Activated CD4-positive, alpha-beta T cell treated with anti-CD3 and anti-CD28 coated beads for 4 hours (primary cell): ENCODE data around the gene RFLNA.
A peak's percentile ranks its signal among the peaks of the same experiment; 100 is the strongest.

ENCODE experiments used
- DNase-seq, 2 donors: peaks; one replicate each; pipeline ENCODE4 v3.0.0-alpha.2; 2020

Gene RFLNA

DNA sequence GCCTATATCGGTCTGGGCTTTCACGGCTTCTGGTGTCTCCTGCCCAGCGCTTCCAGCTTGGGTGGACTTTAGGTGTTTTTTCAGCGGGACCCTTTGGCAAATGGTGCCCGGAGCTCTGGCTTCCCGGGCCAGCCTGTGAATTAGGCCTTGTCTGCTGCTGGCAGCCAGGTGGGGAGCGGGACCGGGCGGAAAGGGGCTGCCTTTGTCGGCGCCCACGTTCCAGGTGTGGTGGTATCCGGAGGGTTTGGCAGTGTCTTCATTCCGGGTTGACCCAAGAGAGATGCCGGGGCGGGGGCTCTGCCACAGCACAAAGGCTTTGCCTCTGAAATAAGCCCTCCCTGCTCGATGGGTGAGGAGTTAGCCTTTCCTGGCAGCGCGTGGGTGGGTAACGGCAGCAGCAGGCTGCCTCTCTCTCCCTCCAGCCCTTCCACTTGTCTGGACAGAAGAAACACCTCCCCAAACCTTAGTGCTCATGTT is 9.5 kb downstream of the RFLNA start:
- DNase-seq, result no peak

DNA sequence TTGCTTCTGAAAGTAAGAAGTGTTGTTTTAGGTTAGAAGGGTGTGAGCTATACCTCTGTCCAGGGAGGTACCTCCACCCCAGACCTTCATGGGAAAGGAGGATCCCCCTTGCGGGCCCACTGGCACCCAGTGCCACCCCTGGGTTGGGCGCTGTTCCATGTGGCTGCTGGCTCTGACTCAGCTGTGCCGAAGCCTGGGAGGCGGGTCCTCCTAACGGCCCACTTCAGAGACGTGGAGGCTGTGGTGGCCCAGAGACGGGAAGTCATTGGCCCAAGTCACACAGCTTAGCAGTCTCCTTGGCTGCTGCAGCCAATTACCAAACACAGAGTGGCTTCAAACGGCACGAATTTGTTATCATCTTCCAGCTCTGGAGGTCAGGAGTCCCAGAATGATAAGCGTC is 10.2 kb downstream of the RFLNA start:
- no peak for DNase-seq

DNA sequence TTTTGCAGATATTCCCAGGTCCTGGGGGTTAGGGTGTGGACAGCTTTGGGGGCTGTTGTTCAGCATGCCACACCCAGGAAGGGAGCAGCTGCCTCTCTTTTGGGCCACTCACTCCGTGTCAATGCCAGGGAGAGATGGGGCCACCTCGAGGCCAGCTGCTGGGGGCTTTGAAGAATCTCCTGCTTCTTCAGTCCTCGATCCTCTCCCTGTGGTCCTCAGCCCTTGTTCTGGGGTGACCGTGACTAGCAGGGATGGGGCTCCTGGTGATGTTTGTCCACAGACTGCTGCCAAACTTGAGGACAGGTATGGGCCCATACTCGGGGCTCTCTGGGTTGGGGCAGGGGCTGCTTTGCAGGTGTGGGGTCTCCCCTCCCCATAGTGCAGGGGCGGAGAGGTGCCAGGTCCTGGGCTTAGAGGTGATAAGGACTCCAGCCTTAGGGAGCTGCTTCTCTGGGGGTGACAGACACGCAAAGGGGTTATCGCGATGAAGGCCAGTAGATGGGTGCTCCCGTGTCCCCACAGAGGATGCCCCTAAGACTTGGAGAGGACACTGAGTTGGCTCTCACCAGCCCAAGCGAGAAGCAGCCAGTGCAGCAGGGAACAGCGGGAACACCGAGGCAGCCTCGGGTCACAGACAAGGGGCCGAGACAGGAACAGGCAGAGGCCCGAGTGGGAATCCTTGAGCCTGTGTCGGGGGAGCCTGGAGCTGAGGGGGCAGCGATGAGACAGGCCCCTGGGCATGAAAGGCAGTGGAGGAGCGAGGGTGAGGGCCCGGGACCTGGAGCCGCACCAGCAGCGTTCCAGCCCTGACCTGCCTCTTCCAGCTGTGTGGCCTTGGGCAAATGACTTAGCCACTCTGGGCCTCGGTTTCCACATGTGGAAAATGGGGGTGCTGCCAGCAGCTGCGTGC is 11.1 kb downstream of the RFLNA start:
- DNase-seq, result no peak

DNA sequence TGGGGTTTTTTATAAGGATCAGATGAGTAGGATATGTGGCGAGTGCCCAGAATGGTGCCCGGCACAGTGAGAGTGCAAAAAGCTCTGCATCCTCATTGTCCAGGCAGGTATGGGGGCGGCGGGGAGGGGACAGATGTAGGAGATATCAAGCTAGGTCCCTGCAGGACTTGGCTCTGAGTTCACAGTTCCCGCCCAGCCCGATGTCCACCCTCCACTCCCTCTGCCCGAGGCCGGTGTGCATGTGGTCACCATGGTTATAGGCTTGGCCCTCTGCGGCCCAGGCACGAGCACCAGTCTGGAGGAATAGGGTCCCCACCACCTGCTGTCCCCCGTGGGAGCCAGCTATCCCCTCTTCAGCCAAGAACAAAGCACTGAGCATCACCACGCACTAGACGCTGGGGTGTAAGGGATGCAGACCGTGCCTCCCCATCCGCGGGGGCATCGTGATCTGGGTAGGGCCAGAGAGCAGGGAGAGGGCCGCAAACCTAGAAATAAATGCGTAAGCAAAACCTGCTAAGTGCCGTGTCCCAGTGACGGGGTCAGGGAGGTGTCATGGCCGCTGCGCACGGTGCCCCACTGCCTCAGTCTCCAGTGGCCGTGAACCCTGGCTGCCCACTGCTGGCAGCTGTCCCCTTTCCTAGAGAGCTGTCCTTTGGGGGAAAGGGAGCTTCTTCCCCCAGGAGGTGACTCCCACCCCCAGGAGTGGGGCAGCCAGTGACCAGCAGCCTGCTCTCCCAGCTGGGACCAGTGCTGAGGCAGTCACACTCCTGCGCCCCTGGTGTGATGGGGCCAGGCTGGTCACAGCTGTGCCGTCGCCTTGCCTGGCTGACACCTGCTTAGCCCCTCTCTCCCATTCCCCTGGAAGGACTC is 12.0 kb downstream of the RFLNA start:
- no peak for DNase-seq

DNA sequence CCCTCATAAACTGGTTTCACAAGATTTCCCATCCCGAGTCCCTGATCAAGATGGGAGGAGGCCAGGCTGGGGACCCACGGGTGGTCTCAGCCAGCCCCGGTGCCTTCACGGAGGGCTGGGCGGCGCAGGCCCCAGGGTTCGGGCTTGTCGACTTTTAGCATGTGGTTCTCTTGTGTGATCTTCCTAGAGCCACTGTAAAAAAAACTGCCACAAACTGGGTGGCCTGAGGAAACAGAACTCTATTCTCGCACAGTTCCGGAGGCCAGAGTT is 12.6 kb downstream of the RFLNA start:
- no peak for DNase-seq

DNA sequence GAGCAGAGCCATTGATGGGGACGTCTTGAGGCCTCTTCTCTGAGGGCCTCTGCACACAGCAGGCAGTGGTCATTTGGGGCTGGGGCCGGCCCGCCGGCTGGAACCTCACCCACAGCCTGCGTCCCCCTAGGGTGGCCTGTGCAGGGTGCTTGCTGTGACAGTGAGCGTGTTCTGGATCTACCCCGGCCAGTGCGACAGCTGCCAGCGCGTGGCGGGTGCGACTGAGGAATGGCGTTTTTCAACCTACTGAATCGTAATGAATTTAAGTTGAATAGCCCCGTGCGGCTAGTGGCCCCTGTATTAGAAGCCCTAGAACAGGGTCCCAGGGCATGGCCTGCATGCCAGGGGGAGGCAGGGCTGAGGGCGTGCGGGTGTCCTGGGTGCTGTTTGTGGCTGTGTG is 13.8 kb downstream of the RFLNA start:
- DNase-seq, result no peak

DNA sequence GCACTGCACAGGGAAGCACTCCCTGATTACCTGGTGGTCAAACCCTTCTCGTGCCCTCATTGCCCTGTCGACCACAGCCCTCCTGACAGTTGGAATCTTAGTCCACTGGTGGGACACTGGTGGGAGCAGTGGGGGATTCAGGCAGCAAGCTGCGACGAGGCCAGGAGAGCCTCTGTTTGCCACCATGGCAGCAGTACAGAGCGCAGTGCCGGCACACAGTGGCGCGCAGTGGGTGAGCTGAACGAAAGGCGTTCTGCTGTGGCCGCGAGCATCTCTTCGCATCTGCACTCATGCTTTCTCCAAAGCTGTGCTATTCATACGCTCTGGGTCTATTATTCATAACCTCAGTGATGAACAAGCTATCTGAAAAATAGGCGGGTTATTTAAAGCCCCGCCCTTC is 14.3 kb downstream of the RFLNA start:
- no peak for DNase-seq

DNA sequence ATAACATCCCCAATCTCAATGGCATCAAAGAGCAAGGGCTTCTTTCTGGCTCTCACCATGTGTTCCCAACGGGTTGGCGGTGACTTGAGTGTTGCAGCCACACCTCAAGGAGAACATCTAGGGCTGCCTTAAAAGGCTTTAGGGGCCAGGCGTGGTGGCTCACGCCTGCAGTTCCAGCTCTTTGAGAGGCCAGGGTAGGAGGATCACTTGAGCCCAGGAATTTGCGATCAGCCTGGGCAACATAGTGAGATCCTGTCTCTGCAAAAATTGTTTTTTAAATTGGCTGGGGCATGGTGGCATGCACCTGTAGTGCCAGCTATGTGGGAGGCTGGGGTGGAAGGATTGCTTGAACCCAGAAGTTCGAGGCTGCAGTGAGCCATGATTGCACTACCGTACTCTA is 14.9 kb downstream of the RFLNA start:
- no peak for DNase-seq

DNA sequence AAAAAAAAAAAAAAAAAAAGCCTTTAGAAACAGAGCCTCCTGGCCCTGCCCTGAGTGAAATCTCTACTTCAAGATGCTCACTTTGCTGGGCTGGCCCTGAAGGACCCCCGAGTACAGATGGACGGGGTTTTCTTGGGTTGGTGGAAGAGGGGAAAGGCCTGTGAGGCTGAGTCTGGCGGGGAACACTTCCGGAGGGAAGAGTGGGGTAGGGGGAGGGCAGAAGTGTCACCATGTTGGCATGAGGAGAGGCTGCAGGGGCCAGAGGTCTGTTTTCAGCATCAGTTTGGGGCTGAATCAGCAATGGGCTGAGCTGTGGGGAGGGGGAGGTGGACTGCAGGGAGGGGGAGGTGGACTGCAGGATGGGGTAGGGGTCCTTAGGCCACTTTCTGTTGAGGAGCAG is 15.3 kb downstream of the RFLNA start:
- DNase-seq, result no peak

DNA sequence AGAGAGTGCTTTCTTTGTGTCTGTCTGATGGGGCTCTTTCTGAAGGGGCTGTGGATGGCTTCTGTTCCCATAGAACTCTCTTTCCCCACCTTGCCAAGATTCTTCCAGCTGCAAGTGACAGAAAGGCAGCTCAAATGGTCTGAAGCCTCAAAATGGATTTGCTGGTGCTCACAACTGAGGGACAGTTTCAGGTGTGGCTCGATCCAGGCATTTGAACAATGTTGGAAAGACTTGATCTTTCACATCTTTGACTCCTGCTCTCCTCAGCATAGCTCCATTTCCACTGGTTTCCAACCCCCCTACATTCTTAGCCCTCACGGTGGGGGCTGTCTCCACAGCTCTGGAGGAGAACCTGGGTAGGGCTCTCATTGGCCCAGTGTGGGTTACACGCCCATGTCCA is 15.9 kb downstream of the RFLNA start:
- no peak for DNase-seq

DNA sequence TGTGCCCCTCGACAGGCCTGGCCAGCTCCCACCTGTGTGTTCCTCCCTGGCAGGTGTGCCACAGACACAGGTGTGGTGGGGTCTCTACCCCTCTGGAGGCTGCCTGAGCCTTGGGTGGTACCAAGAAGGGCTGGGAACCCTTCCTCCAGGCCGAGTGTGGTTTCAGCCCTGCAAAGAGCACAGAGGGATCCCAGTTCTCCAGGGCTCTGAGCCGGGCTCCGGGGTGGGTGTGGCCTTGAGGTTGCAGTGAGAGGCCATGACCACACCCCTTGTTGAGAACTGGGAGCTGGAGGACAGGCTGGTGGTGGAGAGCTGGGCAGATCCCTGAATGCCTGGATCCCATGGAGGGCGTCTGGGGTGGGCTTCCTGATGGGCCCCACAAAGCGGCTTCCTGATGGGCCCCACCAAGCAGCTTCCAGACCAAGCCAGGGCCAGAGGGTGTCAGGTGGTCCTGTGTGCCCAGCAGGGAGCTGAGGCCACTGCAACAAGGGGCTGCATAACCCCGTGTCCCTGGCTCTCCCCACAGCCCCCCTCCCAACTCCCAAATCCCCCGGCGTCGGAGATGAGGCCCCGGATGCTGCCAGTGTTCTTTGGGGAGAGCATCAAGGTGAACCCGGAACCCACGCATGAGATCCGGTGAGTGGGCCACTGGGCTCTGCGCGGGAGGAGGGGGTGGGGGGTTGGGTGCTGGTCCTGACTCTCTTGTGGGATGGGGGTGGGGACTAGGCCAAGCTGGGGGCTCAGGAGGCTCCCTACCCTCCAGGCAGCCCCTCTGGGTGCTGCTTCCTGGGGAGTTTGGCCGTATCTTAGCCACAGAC is 16.6 kb downstream of the RFLNA start:
- DNase-seq, result no peak

DNA sequence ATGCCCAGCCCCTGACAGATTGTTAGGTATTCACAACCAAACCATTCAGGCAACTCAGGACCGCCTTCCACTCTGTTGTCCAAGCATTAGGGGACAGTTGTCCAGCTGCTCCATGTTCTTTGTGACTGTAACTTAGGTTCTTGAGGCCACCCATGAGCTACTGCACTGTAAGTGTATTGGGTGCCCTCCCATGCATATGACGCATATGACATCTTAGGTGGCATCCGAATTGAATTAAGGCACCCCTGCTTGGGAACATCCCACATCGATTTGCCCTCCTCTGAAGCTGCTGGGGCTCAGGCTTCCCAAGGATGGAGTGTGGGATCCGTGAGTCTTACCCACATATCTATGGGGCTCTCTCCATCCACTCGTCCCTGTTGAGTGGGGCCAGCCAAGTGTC is 17.7 kb downstream of the RFLNA start:
- no peak for DNase-seq

DNA sequence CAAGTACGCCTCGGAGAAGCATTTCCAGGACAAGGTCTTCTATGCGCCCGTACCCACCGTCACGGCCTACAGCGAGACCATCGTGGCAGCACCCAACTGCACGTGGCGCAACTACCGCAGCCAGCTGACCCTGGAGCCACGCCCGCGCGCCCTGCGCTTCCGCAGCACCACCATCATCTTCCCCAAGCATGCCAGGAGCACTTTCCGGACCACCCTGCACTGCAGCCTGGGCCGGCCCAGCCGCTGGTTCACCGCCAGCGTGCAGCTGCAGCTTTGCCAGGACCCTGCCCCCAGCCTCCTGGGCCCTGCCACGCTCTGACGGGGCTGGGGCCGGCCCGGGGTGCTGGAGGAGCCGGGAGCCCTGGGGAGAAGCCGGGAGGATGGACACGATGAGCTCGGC is 19.3 kb downstream of the RFLNA start:
- DNase-seq, result no peak

DNA sequence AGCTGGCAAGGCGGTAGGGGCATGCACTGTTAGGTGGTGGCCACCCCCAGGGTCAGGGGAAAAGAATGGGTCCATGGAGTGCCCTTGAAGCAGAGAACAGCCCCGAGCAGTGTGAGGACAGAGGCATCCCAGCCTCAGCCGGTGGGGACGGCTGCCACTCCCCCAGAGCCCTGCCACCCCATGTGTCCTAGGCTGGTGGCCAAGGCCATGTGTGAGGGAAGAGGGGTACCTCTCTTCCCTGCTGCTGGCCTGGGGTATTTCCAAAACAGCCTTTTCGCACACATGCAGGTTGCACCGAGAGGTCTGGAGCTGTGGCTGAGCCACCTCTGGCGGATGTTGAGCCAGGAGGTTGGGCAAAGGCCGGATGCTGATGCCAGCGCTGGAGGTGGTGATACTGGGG is 19.9 kb downstream of the RFLNA start:
- no peak for DNase-seq

DNA sequence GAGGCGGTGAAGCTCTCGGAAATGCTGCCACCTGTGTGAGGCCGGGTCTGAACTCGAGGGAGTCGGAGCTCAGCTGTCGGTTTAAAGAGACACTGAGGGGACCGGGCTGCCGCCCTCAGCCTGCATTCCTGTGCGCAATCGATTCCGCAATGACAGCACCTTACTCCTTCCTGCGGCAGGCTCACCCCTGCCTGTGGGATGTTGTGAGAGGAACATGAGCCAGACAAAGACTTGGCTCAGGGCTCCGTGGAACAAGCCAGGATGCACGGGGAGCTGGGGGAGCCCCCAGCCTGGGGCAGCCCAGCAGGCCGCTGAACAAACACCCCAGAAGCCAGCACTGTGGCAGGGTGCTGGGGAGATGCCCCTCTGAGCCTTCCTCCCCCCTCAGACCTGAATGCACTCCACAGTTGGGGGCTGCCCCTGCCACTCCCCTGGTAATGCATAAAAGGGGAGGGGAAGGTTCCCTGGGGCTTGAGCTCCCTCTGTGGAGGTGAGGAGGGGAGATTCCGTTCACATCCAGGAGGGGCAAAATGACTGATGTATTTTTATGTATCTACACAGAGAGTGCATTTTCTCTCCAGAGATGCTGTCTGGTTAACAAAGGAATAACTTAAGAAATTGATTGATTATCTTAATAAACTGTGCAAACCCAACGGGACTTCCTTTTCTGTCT is 20.6 kb downstream of the RFLNA start:
- DNase-seq, result no peak

DNA sequence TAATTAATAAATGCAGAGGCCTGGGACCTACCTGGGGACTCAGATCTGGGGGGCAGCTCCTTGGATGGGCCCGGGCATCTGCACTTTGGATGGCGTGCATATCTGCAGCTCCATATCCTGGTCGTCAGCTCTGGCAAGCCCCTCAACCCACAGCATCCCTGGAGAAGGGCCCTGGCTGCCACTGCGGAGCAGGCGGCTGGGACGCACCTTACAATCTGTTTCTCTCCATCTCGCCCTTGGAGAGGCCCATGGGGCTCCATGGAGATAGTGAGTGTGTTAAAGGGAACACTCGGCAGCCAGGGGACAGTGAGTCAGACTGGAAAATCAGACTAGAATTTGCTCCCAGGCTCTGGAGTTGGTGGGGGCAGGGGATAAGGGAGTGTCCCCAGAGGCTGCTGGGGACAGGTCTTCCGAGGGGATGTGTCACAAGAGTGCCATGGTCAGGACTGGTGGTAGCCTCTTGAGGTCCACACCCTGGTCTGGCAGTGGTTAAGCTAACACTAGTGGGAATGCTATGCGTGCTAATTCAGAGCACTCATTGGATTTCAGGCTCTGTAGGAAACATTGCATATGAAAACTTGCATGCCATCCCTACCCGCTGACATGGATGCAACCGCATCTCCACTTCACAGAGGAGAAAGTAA is 21.5 kb downstream of the RFLNA start:
- no peak for DNase-seq

DNA sequence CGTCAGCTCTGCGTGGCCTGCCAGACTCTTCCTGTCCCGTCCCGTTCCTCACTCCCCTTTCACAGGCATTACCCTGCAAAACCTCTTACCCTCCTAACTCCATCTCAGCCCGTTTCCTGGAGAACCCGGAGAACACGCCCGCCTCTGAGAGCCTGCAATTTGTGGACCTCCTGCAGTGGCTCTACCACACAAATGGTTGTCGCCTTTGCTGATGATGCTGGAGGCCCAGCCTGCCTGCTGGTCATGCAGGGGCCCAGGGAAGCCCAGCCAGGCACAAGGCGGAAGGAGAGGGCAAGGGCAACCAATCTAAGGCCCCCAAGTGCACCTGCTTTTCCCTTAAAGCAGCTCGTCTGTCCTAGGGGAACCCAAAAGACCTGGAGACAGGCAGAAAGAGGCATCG is 22.5 kb downstream of the RFLNA start:
- DNase-seq, result no peak

DNA sequence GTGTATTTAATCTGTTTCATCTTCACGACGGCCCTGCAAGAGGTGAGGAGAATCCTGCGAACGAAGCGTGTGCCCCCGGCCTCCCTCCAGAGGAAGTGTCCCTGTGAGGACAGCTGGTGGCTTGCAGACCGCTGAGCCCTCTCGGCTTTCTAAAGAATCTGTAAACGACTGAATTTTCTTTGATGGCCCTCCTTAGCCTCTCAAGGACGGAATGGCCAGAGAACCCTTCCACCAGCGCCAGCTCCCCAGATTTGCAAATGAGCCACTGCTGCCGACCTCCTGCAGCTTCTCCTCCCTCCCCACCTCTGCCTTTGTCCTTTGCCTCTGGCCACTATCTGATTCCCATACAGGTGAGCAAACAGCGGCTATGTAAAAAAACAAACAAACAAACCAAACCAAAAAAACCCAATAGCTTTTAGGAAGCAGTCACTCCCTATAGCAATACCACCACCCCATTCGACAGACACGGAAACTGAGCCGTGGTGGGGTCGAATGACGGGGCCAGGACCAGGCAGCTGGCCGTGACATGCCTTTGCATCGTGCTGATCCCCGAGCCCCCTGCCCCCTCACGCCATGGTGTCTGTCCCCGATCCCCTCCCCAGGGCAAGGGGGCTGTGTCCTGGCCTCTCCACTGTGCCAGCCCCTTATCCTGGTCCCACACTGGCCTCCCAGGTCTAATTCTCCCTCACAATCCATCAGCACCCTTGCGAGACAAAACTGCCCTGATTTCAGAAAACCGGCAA is 23.6 kb downstream of the RFLNA start:
- no peak for DNase-seq

DNA sequence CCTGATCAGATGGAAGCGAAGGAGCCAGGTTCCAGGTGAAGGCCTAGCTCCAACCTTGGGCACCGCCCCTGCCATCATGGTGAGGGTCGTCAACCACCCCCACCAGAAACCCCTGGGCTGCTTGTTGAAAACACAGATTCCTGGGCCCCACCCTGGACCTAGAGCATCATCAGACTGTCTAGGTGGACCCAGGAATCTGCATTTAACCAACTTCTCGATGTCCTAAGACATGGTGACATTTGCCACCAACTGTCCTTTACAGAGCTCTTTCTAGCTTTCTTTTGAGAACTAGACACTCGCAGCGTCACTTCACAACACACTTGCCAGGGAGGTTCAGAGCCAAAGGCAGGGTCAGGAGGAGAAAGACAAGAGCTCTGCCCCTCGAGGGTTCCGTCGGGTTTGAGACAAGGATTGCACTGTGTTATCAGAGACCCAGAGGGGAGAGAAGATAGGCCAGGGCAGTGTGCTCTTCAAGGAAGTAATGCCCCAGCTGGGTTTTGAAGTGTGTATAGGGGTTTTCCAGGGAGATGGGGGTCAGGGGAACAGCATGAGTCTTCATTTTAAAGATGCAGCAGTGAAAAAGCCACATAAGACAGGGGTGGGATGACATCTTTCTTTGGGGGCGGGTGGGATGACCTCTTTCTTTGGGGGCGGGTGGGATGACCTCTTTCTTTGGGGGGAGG is 24.6 kb downstream of the RFLNA start:
- no peak for DNase-seq

DNA sequence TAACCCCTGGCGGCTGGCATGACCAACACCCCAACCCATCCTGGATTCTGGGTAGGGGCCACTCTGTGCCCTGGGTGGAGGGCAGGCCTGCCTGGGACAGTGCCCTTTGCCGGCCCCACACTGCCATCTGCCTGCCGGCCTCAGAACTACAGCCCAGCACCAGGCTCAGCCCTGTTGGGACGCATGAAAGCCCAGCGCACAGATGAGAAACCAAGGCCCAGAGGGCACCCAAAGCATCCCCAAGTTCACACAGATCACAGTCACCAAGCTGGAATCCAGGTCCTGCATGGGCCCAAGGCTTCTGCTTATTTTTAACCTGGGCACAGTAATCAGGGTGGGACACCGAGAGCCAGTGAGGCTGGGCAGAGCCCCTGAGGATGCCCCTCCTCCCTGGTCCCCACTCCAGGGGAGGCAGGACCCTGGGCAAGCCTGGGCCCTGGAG is 26.2 kb downstream of the RFLNA start:
- DNase-seq, result peak; percentile 23 to 59
